ENCODE data around the gene FAT1. TPM values are rescaled to one million over a fixed set of nuclear protein-coding genes. Genes with fewer than 3 reads are reported as not detected.

FAT1 gene
- total RNA-seq, 1 donor from 2014 or later: 344 TPM

DNA sequence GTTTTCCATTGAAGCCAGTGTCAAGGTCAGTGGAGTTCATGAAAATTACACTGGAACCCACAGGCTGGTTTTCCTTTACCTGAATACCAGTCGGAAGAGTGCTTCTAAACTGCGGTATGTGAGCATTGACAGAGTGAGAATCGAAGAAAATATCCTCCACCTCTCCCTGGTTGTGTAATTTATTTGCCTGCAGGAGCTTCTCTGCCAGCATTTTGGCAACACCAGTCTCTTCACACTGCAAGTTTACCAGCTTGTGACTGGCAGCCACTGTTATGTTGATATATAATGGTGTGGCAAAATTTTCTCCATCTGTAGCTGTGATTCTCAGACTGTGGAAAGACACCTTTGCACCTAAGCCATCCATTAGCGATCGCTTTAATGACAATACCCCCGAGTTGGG, 16.1 kb downstream of the FAT1 start:
- no peaks in the 10 kb centered on the region for H3K27me3 ChIP-seq (ENCODE audit: control insufficient read depth, insufficient read depth, low read length)
- DNase-seq (ENCODE audit: low read depth): no peak
- TF ChIP-seq, protein P1, sequence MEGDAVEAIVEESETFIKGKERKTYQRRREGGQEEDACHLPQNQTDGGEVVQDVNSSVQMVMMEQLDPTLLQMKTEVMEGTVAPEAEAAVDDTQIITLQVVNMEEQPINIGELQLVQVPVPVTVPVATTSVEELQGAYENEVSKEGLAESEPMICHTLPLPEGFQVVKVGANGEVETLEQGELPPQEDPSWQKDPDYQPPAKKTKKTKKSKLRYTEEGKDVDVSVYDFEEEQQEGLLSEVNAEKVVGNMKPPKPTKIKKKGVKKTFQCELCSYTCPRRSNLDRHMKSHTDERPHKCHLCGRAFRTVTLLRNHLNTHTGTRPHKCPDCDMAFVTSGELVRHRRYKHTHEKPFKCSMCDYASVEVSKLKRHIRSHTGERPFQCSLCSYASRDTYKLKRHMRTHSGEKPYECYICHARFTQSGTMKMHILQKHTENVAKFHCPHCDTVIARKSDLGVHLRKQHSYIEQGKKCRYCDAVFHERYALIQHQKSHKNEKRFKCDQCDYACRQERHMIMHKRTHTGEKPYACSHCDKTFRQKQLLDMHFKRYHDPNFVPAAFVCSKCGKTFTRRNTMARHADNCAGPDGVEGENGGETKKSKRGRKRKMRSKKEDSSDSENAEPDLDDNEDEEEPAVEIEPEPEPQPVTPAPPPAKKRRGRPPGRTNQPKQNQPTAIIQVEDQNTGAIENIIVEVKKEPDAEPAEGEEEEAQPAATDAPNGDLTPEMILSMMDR (IDR thresholded peaks at IDR 0.05; ENCODE audit: insufficient read depth, low read length, poor library complexity, severe bottlenecking): no peak
- no peak overlapping the region for H3K4me3 ChIP-seq (ENCODE audit: low read depth, low read length)
- H3K36me3 ChIP-seq (ENCODE audit: control insufficient read depth, insufficient read depth, low read length): peaks cover 10% of the 10 kb centered on the region

DNA sequence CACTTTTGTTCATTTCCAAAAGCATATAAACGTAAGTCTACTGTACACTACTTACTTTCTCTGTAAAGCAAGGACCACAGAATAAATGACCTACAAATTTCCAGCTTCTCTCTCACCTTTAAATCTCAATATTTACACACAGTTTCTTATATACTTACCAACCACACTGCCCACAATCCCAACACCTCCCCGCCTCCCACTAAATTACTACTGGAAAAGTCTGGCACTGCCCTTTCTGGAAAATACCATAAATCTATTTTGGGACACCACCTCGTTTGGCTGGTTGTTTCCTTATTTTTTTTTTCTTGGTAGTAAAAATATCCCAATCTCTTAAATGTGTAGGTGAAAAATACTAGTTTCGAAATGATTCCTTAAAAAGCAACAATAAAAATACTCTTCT, 19.6 kb downstream of the FAT1 start:
- Histone ChIP-seq H3K27me3 (ENCODE audit: control insufficient read depth, insufficient read depth, low read length) (no peaks in the 10 kb centered on the region), H3K36me3 (ENCODE audit: control insufficient read depth, insufficient read depth, low read length) (peaks cover 10% of the 10 kb centered on the region), H3K4me3 (ENCODE audit: low read depth, low read length) (no peak overlapping the region)
- DNase-seq (ENCODE audit: low read depth): no peak
- TF ChIP-seq, protein P1 (IDR thresholded peaks at IDR 0.05; ENCODE audit: insufficient read depth, low read length, poor library complexity, severe bottlenecking): no peak

DNA sequence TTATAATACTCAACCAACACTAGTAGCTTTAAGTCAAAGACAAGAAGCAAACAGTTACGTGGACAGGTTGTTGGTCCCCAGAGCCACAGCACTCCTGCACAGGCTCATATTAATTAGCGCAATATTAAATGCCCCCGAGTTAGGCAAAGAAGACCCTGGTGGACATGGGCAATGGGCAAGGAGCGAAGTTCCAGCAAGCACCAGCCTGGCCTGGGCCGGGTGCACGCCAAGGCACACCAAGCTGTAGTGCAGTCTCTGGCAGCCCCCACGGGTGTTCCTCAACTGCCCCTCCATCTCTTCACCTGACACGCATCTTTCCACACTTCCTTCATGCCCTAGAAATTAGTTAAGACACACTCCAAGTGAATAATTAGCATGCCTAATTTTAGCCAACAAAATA, 20.1 kb downstream of the FAT1 start:
- TF ChIP-seq, protein P1 (IDR thresholded peaks at IDR 0.05; ENCODE audit: insufficient read depth, low read length, poor library complexity, severe bottlenecking): no peak
- no peaks in the 10 kb centered on the region for H3K27me3 ChIP-seq (ENCODE audit: control insufficient read depth, insufficient read depth, low read length)
- no peak overlapping the region for H3K4me3 ChIP-seq (ENCODE audit: low read depth, low read length)
- DNase-seq (ENCODE audit: low read depth): no peak
- peaks cover 6% of the 10 kb centered on the region for H3K36me3 ChIP-seq (ENCODE audit: control insufficient read depth, insufficient read depth, low read length)

DNA sequence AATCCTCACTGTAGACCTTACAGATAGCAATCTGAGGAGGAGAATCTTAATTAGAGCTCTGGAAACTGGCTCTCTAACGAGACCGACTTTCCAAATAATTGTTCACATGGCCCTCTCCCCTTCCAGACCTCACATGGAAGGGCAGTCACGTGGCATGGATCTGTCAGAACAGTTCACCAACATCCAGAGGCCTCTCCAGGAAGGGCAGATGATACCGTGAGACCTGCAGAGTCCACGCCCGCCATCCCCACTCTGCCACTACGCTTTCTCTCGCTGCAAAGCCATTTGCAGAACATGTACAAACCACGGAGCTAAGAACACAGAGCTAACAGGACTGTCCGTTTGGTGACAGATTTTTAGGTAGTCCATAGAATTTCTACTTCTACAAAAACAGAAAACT, 20.7 kb downstream of the FAT1 start:
- Histone ChIP-seq H3K36me3 (ENCODE audit: control insufficient read depth, insufficient read depth, low read length) (peaks cover 7% of the 10 kb centered on the region), H3K4me3 (ENCODE audit: low read depth, low read length) (no peak overlapping the region), H3K27me3 (ENCODE audit: control insufficient read depth, insufficient read depth, low read length) (no peaks in the 10 kb centered on the region)
- TF ChIP-seq, protein P1 (IDR thresholded peaks at IDR 0.05; ENCODE audit: insufficient read depth, low read length, poor library complexity, severe bottlenecking): no peak
- no peak for DNase-seq (ENCODE audit: low read depth)

GRCh38 chr4:186702297-186702696, 21.4 kb downstream of the FAT1 start:
- TF ChIP-seq, protein P1 (IDR thresholded peaks at IDR 0.05; ENCODE audit: insufficient read depth, low read length, poor library complexity, severe bottlenecking): no peak
- Histone ChIP-seq H3K4me3 (ENCODE audit: low read depth, low read length) (no peak overlapping the region), H3K27me3 (ENCODE audit: control insufficient read depth, insufficient read depth, low read length) (no peaks in the 10 kb centered on the region), H3K36me3 (ENCODE audit: control insufficient read depth, insufficient read depth, low read length) (peaks cover 7% of the 10 kb centered on the region)
- DNase-seq (ENCODE audit: low read depth): no peak

DNA sequence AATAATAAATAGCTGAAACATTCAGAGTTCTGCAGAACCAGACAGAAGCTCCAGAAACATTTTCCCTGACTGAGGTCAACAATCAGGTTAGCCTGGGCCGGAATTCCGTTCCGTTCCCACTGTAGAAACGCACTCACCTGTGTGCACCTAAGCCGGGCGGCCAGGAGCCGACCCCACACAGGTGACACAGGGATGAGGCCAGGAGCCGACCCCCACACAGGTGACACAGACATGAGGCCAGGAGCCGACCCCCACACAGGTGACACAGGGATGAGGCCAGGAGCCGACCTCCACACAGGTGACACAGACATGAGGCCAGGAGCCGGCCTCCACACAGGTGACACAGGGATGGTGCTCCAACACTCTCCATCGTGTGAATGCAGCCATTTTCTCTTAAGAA, 21.9 kb downstream of the FAT1 start:
- no peak for DNase-seq (ENCODE audit: low read depth)
- Histone ChIP-seq H3K36me3 (ENCODE audit: control insufficient read depth, insufficient read depth, low read length) (peaks cover 6% of the 10 kb centered on the region), H3K27me3 (ENCODE audit: control insufficient read depth, insufficient read depth, low read length) (no peaks in the 10 kb centered on the region), H3K4me3 (ENCODE audit: low read depth, low read length) (no peak overlapping the region)
- TF ChIP-seq, protein P1 (IDR thresholded peaks at IDR 0.05; ENCODE audit: insufficient read depth, low read length, poor library complexity, severe bottlenecking): no peak

Data from kidney epithelial cell (primary cell).